ENCODE results near the gene DAAM2. TPM values are rescaled to one million over a fixed set of nuclear protein-coding genes. Genes with fewer than 3 reads are reported as not detected.

DAAM2 gene
- polyA plus RNA-seq, 1 donor (not counting 4 experiments of a cell fraction or from before 2014, with no cell fraction given) = not detected

GRCh38 chr6:39950125-39950720 lies 158.0 kb downstream of the DAAM2 start:
- H3K27ac ChIP-seq (ENCODE audit: control insufficient read depth, insufficient read depth, low read length) = no peak overlapping the region
- no peaks in the 10 kb centered on the region for H4K20me1 ChIP-seq (ENCODE audit: control insufficient read depth, extremely low read depth, insufficient read depth, low read length)
- DNase-seq (ENCODE audit: low read depth, low spot score) (no peak), FAIRE-seq (no peak)
- H2AFZ ChIP-seq (ENCODE audit: control insufficient read depth, low read length) = no peak overlapping the region
- no peaks in the 10 kb centered on the region for H3K27me3 ChIP-seq (ENCODE audit: control insufficient read depth, extremely low read depth, insufficient read depth, low read length)
- H3K36me3 ChIP-seq (ENCODE audit: control insufficient read depth in 2 of 2, extremely low read depth in 1 of 2, insufficient read depth in 2 of 2, low read length in 2 of 2) = no peaks in the 10 kb centered on the region
- no peaks in the 10 kb centered on the region for H3K9me1 ChIP-seq (ENCODE audit: control insufficient read depth, extremely low read depth, insufficient read depth, low read length)
- H3K9ac ChIP-seq (ENCODE audit: control insufficient read depth, extremely low read depth, insufficient read depth, low read length) = no peak overlapping the region
- H3K4me2 ChIP-seq (ENCODE audit: control insufficient read depth, extremely low read depth, insufficient read depth, low read depth, low read length) = no peak overlapping the region
- TF ChIP-seq CTCF (optimal IDR thresholded peaks at IDR 0.05 in 1 of 3, IDR thresholded peaks at IDR 0.05 in 1 of 3, conservative IDR thresholded peaks at IDR 0.05 in 1 of 3; ENCODE audit: extremely low read depth in 1 of 3, insufficient read depth in 2 of 3, low read length in 3 of 3) (no peak), EZH2 (IDR thresholded peaks at IDR 0.05; ENCODE audit: low read length) (no peak)
- dilution Hi-C loops (cut with MboI; ENCODE audit: extremely low pct_ligation_motif_present, low sequenced_read_pairs) = no loop called here
- H3K4me3 ChIP-seq (ENCODE audit: control insufficient read depth in 2 of 3, extremely low read depth in 1 of 3, insufficient read depth in 2 of 3, low read depth in 1 of 3, low read length in 3 of 3) = no peak overlapping the region
- peaks cover 8% of the 10 kb centered on the region for H3K4me1 ChIP-seq (ENCODE audit: control insufficient read depth, extremely low read depth, insufficient read depth, low read length)
- H3K9me3 ChIP-seq (ENCODE audit: control insufficient read depth, low read depth, low read length) = no peaks in the 10 kb centered on the region
- no peaks in the 10 kb centered on the region for H3K79me2 ChIP-seq (ENCODE audit: control insufficient read depth, insufficient read depth, low read length)

GRCh38 chr6:39951191-39951590 lies 159.0 kb downstream of the DAAM2 start:
- Histone ChIP-seq H3K36me3 (ENCODE audit: control insufficient read depth in 2 of 2, extremely low read depth in 1 of 2, insufficient read depth in 2 of 2, low read length in 2 of 2) (no peaks in the 10 kb centered on the region), H3K9ac (ENCODE audit: control insufficient read depth, extremely low read depth, insufficient read depth, low read length) (no peak overlapping the region), H3K4me3 (ENCODE audit: control insufficient read depth in 2 of 3, extremely low read depth in 1 of 3, insufficient read depth in 2 of 3, low read depth in 1 of 3, low read length in 3 of 3) (no peak overlapping the region), H3K9me3 (ENCODE audit: control insufficient read depth, low read depth, low read length) (no peaks in the 10 kb centered on the region), H3K79me2 (ENCODE audit: control insufficient read depth, insufficient read depth, low read length) (no peaks in the 10 kb centered on the region), H2AFZ (ENCODE audit: control insufficient read depth, low read length) (no peak overlapping the region), H3K27ac (ENCODE audit: control insufficient read depth, insufficient read depth, low read length) (no peak overlapping the region), H3K27me3 (ENCODE audit: control insufficient read depth, extremely low read depth, insufficient read depth, low read length) (no peaks in the 10 kb centered on the region), H4K20me1 (ENCODE audit: control insufficient read depth, extremely low read depth, insufficient read depth, low read length) (no peaks in the 10 kb centered on the region), H3K9me1 (ENCODE audit: control insufficient read depth, extremely low read depth, insufficient read depth, low read length) (no peaks in the 10 kb centered on the region), H3K4me2 (ENCODE audit: control insufficient read depth, extremely low read depth, insufficient read depth, low read depth, low read length) (no peak overlapping the region), H3K4me1 (ENCODE audit: control insufficient read depth, extremely low read depth, insufficient read depth, low read length) (no peaks in the 10 kb centered on the region)
- DNase-seq (ENCODE audit: low read depth, low spot score) (no peak), FAIRE-seq (no peak)
- dilution Hi-C loops (cut with MboI; ENCODE audit: extremely low pct_ligation_motif_present, low sequenced_read_pairs) = no loop called here
- TF ChIP-seq EZH2 (IDR thresholded peaks at IDR 0.05; ENCODE audit: low read length) (no peak), CTCF (optimal IDR thresholded peaks at IDR 0.05 in 1 of 3, IDR thresholded peaks at IDR 0.05 in 1 of 3, conservative IDR thresholded peaks at IDR 0.05 in 1 of 3; ENCODE audit: extremely low read depth in 1 of 3, insufficient read depth in 2 of 3, low read length in 3 of 3) (no peak)
